HG03457 (cell line): ENCODE results near the gene HESX1.

Source experiments
- ATAC-seq: cut with Tn5 transposase; IDR thresholded peaks from one replicate; pipeline ENCODE4 v1.9.1; 2021; ENCODE audit warnings: moderate number of reproducible peaks; ENCODE audit not compliant: unreplicated experiment

The HESX1 gene

DNA sequence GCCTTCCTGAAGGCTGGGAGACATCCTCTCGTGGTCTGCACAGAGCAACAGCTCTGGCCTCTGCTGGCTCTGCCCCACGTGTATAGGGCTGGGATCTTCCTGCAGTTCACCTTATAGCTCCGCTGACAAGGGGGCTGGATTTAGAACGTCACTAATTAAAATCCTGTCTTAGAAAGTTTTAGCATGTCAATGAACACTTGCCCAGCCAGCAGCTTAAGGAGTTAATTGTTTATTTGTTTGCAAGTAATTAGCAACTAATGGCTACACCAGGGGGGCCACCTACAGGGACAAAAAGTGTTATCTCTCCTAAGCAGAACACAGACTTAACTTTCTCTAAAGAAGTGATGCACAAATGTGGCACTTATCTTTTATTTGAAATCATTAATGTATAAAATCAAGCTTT, at the start of gene HESX1:
Gene HESX1 (minus strand): TSS at position 84 of the 403 bp plus-strand sequence. CDS start 60 bp downstream, at position 24.
- ATAC-seq, result no peak

DNA sequence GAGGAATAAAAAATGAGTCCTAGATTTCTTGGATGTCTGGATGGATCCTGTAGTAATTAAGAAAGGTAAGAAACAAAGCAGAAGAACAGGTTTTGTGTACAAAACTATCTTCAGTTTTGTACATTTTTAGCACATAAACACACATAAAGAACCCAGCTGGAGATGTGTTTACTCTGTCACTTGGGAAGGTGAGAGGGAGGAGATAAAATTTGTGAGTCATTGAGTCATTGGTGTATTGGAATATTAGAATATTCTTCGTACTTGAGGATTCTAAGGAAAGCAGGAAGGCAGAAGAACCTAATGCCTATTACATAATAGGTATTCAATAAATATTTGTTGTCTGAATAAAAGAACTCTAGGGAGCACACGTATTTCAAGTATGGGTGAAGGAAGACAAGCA, 45.2 kb upstream of the HESX1 start:
- ATAC-seq, result no peak

DNA sequence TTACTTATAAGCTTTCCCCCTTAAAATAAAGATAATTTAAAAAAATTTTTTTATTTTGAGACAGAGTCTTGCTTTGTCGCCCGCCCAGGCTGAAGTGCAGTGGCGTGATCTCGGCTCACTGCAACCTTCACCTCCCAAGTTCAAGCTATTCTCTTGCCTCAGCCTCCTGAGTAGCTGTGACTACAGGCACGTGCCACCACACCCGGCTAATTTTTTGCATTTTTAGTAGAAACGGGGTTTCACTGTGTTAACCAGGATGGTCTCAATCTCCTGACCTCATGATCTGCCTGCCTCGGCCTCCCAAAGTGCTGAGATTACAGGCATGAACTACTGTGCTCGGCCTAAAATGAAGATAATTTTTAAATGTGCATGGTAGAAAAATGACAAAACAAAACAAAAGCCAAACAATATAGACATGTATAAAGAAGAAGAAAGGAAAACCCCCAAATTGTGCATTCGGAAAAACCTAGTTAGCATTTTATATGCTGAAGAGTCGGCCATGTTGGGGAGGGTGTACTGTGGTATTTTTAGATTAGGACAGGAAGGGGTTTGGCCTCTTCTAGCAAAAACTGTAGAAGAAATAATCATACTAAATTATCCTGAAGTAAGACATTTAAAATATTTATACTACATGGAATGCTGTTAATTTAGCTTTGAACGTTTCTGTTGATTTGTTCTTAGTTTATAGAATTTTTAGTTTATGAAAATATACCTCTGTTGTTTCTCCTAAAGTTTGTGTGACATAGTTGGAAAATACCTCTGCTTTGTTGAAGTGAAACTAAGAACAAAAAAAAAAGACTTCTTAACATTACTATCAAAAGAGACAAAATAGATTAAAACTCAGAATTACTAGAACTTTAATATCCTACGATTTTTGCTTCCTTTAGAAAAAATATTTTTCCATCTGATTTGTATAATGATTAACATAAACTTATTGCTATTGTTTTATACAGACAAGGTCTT, 35.1 kb upstream of the HESX1 start:
- no peak for ATAC-seq

GRCh38 chr3:57233799-57234198, 34.0 kb upstream of the HESX1 start:
- ATAC-seq, result no peak

DNA sequence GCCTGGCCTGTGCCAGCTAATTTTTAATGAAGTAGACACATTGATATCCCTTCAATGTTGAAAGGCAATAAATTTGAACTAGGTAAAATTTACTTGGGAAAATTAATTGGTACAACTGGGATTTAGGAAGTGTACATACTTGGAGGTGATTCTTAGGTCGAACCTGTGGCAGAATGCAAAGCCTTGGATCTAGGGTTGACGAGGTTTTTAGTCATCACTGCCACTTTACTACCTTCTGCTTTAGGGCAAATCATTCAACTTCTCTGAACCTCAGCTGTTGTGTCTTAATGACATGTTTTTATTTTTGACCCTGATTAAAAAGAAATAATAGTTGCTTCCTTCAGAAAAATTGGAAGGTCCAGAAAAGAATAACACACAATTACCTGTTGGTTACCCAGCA, 30.2 kb upstream of the HESX1 start:
- ATAC-seq, result no peak

DNA sequence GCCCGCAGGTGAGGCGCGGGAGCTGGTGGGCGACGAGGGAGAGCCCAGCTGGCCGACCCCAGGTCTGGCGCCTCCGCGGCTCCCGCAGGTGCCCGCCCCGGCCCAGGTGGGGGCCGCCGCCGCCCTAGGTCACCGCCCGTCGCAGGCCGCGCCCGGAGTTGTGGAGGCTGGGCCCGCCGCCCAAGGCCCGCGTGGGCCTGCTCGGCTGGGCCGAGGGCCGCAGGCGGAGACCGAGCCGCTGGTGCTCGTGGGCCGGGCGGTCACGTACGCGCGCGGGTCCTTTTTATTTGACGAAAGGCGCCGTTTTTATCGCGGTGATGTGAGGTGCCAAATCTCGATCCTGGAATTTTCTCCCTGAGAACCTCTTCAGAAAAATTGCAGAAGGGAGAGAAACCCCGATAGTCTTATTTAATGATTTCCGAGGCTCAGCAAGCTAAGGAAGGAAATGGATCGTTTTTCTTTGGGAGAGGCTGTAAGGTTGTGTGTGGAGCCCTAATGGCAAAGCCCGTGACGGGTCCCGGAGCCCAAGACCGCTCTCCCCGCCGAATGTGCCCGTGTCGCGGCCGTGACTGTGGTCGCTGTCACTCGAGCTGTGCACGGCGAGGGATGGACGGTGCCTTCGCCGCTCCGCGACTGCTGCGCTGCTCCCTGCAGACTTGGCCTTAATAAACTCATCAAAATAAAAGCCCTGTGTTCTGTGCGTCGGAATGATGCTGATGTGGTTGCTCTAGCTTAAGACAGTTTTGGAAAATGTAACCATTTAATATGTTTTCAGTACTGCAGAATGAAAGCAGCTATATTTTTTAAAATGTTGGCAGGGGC, 28.4 kb upstream of the HESX1 start:
- peak; percentile 26 for ATAC-seq

DNA sequence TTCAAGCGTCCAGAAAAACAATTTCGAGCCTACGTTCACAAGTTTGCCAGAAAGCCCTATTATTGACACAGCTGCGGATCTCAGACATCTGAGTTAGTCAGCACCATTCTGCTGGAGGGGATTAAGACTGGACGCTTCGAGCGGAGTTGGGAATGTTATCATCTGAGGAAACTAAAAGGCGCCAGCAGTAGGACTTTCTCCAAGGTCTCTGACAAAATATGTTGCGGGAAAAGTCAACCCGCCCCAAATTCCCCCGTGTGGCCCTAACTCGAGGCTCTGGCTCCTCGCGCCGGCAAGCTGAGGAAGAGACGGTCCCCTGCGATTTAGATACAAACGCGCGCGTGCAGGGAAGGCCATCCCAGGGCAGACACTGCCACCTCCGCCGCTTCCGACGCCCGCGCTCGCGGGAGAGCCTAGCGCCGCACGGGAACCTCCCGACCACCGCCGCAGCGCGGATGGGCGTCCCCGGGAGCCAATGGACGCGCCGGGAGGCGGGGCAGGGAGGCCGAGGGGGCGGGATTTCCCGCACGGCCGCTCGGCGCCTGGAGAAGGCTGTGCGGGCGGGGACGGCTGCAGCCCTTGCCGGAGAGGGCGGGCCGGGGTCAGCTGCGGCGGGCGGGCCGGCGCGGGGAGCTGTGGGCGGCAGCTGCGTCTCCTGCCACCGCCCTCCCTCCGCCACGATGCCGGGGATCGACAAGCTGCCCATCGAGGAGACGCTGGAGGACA, 27.6 kb upstream of the HESX1 start, which contains the start of gene APPL1:
Gene APPL1 (plus strand): TSS at position 526 of the 726 bp plus-strand sequence. CDS start 155 bp downstream, at position 681.
- ATAC-seq, result peak; percentile 91

GRCh38 chr3:57226176-57226575, 26.4 kb upstream of the HESX1 start:
- no peak for ATAC-seq

- ATAC-seq, result no peak
Measured at GRCh38 chr3:57224856-57225255, 25.1 kb upstream of the HESX1 start.

GRCh38 chr3:57221883-57222282, 22.1 kb upstream of the HESX1 start:
- no peak for ATAC-seq

- ATAC-seq, result no peak
Measured at GRCh38 chr3:57206423-57206822, 6.6 kb upstream of the HESX1 start.

DNA sequence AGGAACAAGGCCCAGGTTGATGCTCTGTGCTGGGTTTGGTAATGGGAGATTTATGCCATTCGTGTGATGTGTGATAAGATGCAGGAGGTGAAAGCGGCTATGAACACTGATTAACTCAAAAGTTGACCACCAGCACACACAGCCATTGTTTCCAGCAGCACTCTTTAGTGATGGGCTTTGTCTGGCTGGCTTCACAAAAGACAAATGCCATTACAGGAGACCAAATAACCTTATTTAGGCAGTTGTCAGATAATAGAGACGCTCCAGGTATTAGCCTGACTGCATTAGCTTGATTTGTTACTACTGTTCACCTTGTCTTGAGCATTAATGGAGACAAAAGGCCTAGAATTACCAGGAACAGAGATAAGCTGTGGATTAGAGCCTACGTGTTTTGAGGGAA, 5.1 kb downstream of the HESX1 start:
- no peak for ATAC-seq

GRCh38 chr3:57192028-57192427, 7.8 kb downstream of the HESX1 start:
- no peak for ATAC-seq

DNA sequence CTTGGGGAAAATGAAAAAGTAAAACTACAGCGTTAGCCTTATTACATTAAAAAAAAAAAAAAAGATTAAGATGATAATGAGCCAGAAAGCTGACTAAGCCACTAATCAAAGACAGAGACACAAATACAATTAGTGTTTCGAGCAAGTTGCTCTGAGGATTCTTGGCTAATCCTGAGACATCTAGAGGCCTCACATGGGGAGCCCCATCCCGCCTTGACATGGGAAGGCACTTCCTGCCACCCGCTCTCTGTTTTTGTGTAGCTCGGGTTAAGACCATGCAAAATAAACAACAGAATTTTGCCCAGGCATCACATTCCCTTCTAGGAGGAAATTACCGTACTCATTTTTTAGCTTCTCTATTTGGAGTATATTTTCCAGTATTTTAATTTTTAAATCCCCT, 15.3 kb downstream of the HESX1 start:
- ATAC-seq, result no peak

- no peak for ATAC-seq
Measured at GRCh38 chr3:57179580-57180410, 20.0 kb downstream of the HESX1 start.

GRCh38 chr3:57176045-57176444, 23.7 kb downstream of the HESX1 start:
- ATAC-seq, result no peak

DNA sequence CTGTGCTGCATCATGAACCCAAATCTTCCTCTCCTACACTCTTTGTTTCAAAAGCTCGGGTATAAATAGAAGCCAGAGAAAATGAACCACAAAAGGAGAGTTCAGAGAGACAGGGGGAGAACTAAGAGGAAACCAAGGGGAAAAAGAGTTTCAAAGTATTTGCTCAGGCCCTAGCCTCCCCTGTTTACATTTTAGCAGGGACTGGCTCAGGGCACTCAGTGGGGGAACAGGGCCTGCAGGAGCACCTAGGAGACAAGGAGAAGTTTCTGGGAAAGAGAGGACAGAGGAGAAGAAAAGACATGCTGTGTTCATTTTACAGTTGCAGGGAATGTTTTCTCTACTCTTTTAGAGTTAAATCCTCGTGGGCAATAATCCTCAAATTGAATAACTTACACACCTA, 26.1 kb downstream of the HESX1 start:
- ATAC-seq, result no peak

GRCh38 chr3:57170946-57171345, 28.8 kb downstream of the HESX1 start:
- no peak for ATAC-seq

DNA sequence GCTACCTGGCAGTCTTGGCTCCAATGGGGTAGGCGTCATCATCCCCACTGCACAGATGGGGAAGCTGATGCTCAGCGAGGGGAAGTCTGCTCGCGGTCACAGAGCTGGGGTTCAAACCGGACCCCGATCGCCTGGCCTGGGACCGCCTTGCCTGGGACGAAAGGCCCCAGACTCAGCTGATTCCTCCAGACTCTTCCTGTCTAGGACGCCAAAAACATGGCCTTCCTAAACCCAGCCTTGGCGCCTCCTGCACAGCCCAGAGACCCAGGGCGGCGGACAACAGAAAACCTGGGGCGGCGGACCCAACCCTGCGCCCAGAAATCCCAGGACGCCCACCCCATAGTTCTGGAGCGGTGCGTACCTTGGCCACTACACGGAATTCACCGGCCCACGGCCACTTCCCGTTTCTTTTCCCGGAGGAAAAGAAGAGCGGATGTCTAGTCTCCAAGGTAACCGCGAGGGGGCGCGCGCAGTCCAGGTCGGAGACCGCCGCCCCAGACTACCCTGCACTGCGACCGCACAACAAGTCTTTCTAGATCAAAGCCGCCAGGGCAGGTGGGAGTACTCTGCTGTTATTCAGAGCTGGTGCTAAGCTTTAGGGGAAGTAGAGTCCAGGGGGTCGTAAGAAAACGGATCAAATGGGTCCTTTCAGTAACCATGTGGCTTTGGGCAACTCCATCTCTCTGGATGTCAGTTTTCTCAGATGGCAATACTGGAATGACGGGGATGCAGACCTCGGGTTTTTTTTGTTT, 29.7 kb downstream of the HESX1 start:
- ATAC-seq, result no peak
